Endometrial microvascular endothelial cells (primary cell): Measurements from ENCODE around the gene RFC5. TPM values are rescaled to one million over a fixed set of nuclear protein-coding genes. Genes with fewer than 3 reads are reported as not detected.
"Not testable (repeated sequence)": the region's sequence is repeated elsewhere in the genome, so short reads cannot be mapped to it uniquely, and the experiment has no call there.

Experiments
- in situ Hi-C: cut with HindIII; loops from 2 replicates; pipeline ENCODE4 v1.10.0; 2017; ENCODE audit warnings: low sequenced_read_pairs, low pct_unique_long_range_greater_than_20kb; ENCODE audit errors: inconsistent ontology term
- total RNA-seq: library from RNA; depleted of rRNA; stranded (reverse); fragments of >200 nt; gene quantifications from one replicate; pipeline ENCODE4 v1.2.3, GENCODE V29; 2015; ENCODE audit errors: inconsistent ontology term

Gene RFC5
- 28.1 TPM for total RNA-seq

GRCh38 chr12:118016424-118017264 lies at the start of gene RFC5:
Gene RFC5, plus strand, starts transcription at chr12:118016703. Its CDS starts 125 bp downstream, at chr12:118016828.
- in situ Hi-C loops: no loop called here

GRCh38 chr12:117967043-117967442 lies 49.5 kb upstream of the RFC5 start:
- in situ Hi-C loops: no loop called here

GRCh38 chr12:117967512-117967911 lies 49.0 kb upstream of the RFC5 start:
- in situ Hi-C loops: no loop called here

- in situ Hi-C loops: no loop called here
Observed at GRCh38 chr12:117968151-117968789, 48.2 kb upstream of the RFC5 start.

- in situ Hi-C loops: no loop called here
Observed at GRCh38 chr12:117968826-117969659, 47.5 kb upstream of the RFC5 start, which contains the start of gene KSR2. Gene KSR2, minus strand, starts transcription at chr12:117968990. Its CDS starts 735 bp downstream, at chr12:117968255.

GRCh38 chr12:117970334-117970733 lies 46.2 kb upstream of the RFC5 start:
- in situ Hi-C loops: no loop called here

- in situ Hi-C loops: no loop called here
Observed at GRCh38 chr12:117972301-117972700, 44.2 kb upstream of the RFC5 start.

GRCh38 chr12:117975006-117975405 lies 41.5 kb upstream of the RFC5 start:
- in situ Hi-C loops: no loop called here

GRCh38 chr12:117977373-117977772 lies 39.1 kb upstream of the RFC5 start:
- in situ Hi-C loops: no loop called here

- in situ Hi-C loops: no loop called here
Observed at GRCh38 chr12:117980616-117981015, 35.9 kb upstream of the RFC5 start.

GRCh38 chr12:117981267-117981666 lies 35.2 kb upstream of the RFC5 start:
- in situ Hi-C loops: no loop called here

GRCh38 chr12:117985182-117985581 lies 31.3 kb upstream of the RFC5 start:
- in situ Hi-C loops: no loop called here

GRCh38 chr12:117986705-117987469 lies 29.6 kb upstream of the RFC5 start:
- in situ Hi-C loops: no loop called here

GRCh38 chr12:117994551-117995438 lies 21.7 kb upstream of the RFC5 start:
- in situ Hi-C loops: no loop called here

- in situ Hi-C loops: no loop called here
Observed at GRCh38 chr12:117998719-117999118, 17.8 kb upstream of the RFC5 start.

GRCh38 chr12:117999806-118000205 lies 16.7 kb upstream of the RFC5 start:
- in situ Hi-C loops: not testable (repeated sequence)

GRCh38 chr12:118010903-118011302 lies 5.6 kb upstream of the RFC5 start:
- in situ Hi-C loops: no loop called here

GRCh38 chr12:118011377-118011776 lies 5.1 kb upstream of the RFC5 start:
- in situ Hi-C loops: no loop called here
